WTC11 (cell line): ENCODE measurements around the gene ANTXR2. TPM values are rescaled to one million over a fixed set of nuclear protein-coding genes. Genes with fewer than 3 reads are reported as not detected.

Source experiments
- ATAC-seq: fragments of 200-7000 bp; cut with Tn5 transposase; 2 replicates; pipeline ENCODE4 v1.10.0; 2021; ENCODE audit warnings: mild to moderate bottlenecking, moderate library complexity
- CTCF ChIA-PET: fragments of 300-600 bp; sonication (Branson Sonifier 250); formaldehyde crosslinking; loops from one replicate; lab custom pipeline; 2021; ENCODE audit warnings: antibody characterized with exemption; lab: Charles Lee
- POLR2A ChIA-PET: fragments of 350-600 bp; sonication (Branson Sonifier 250); formaldehyde crosslinking; loops from one replicate; lab custom pipeline; 2021; ENCODE audit warnings: antibody characterized with exemption; lab: Charles Lee
- DNase-seq: peaks from one replicate; pipeline ENCODE4 v3.0.0; 2021; ENCODE audit warnings: low spot score
- H3K27ac Mint-ChIP-seq: 2 replicates; pipeline ENCODE4 v1.8.0; 2021; ENCODE audit warnings: mixed read lengths
- H3K27me3 Mint-ChIP-seq: 2 replicates; pipeline ENCODE4 v1.8.0; 2021; ENCODE audit warnings: low read depth, mild to moderate bottlenecking, moderate library complexity, mixed read lengths
- H3K36me3 Mint-ChIP-seq: 2 replicates; pipeline ENCODE4 v1.8.0; 2021; ENCODE audit warnings: mixed read lengths
- H3K4me1 Mint-ChIP-seq: 2 replicates; pipeline ENCODE4 v1.8.0; 2022; ENCODE audit warnings: mixed read lengths
- H3K4me3 Mint-ChIP-seq: 2 replicates; pipeline ENCODE4 v1.8.0; 2021; ENCODE audit warnings: mild to moderate bottlenecking, moderate library complexity, mixed read lengths
- H3K9me3 Mint-ChIP-seq: 2 replicates; pipeline ENCODE4 v1.8.0; 2021; ENCODE audit warnings: mixed read lengths
- ATF6 ChIP-seq: sonication (generic); formaldehyde crosslinking; IDR thresholded peaks from 2 replicates; pipeline ENCODE4 v1.8.1; 2023; ENCODE audit warnings: mild to moderate bottlenecking, missing genetic modification reagents
- CREM ChIP-seq: sonication (generic); formaldehyde crosslinking; IDR thresholded peaks from 2 replicates; pipeline ENCODE4 v1.8.1; 2022; ENCODE audit warnings: mild to moderate bottlenecking, missing genetic modification reagents, moderate library complexity
- E2F1 ChIP-seq: sonication (generic); formaldehyde crosslinking; IDR thresholded peaks from 2 replicates; pipeline ENCODE4 v1.8.0; 2022; ENCODE audit warnings: mild to moderate bottlenecking, missing genetic modification reagents
- EMX1 ChIP-seq: fragments of 250-450 bp; sonication (Bioruptor Pico); IDR thresholded peaks from 2 replicates; pipeline ENCODE4 v1.8.0; 2021; ENCODE audit warnings: mild to moderate bottlenecking
- FOXK1 ChIP-seq: sonication (generic); formaldehyde crosslinking; IDR thresholded peaks from 2 replicates; pipeline ENCODE4 v1.8.0; 2022; ENCODE audit warnings: mild to moderate bottlenecking, moderate library complexity, missing genetic modification reagents
- FOXP4 ChIP-seq: sonication (generic); formaldehyde crosslinking; IDR thresholded peaks from 2 replicates; pipeline ENCODE4 v1.8.0; 2022; ENCODE audit warnings: mild to moderate bottlenecking, missing genetic modification reagents
- GRHL2 ChIP-seq: fragments of 250-450 bp; sonication (Bioruptor Pico); IDR thresholded peaks from 2 replicates; pipeline ENCODE4 v1.8.0; 2022; ENCODE audit warnings: mild to moderate bottlenecking, moderate library complexity; ENCODE audit not compliant: insufficient replicate concordance, severe bottlenecking
- GTF2I ChIP-seq: fragments of 250-450 bp; sonication (Bioruptor Pico); conservative IDR thresholded peaks from 2 replicates; pipeline ENCODE4 v1.4.0; 2021; ENCODE audit warnings: mild to moderate bottlenecking
- NFATC4 ChIP-seq: fragments of 250-450 bp; sonication (Bioruptor Pico); IDR thresholded peaks from 2 replicates; pipeline ENCODE4 v1.9.0; 2021; ENCODE audit warnings: mild to moderate bottlenecking
- PREB ChIP-seq: sonication (generic); formaldehyde crosslinking; IDR thresholded peaks from 2 replicates; pipeline ENCODE4 v1.8.1; 2022; ENCODE audit warnings: mild to moderate bottlenecking, missing genetic modification reagents, moderate library complexity, borderline replicate concordance
- SMAD3 ChIP-seq: sonication (generic); formaldehyde crosslinking; IDR thresholded peaks from 2 replicates; pipeline ENCODE4 v1.8.0; 2022; ENCODE audit warnings: missing genetic modification reagents, mild to moderate bottlenecking, borderline replicate concordance
- SOX15 ChIP-seq: fragments of 250-450 bp; sonication (Bioruptor Pico); IDR thresholded peaks from 2 replicates; pipeline ENCODE4 v1.9.0; 2021; ENCODE audit warnings: mild to moderate bottlenecking
- TCF7 ChIP-seq: sonication (generic); formaldehyde crosslinking; IDR thresholded peaks from 2 replicates; pipeline ENCODE4 v1.8.0; 2022; ENCODE audit warnings: mild to moderate bottlenecking, low read depth, missing genetic modification reagents, moderate library complexity
- TEAD4 ChIP-seq: sonication (generic); formaldehyde crosslinking; IDR thresholded peaks from 2 replicates; pipeline ENCODE4 v1.8.0; 2022; ENCODE audit warnings: mild to moderate bottlenecking, missing genetic modification reagents
- ZNF219 ChIP-seq: sonication (generic); formaldehyde crosslinking; IDR thresholded peaks from 2 replicates; pipeline ENCODE4 v1.8.0; 2023; ENCODE audit warnings: missing genetic modification reagents, mild to moderate bottlenecking, borderline replicate concordance
- ZNF263 ChIP-seq: sonication (generic); formaldehyde crosslinking; IDR thresholded peaks from 2 replicates; pipeline ENCODE4 v1.8.1; 2022; ENCODE audit warnings: low read depth, mild to moderate bottlenecking, moderate library complexity, missing genetic modification reagents
- ZNF281 ChIP-seq: sonication (generic); formaldehyde crosslinking; IDR thresholded peaks from 2 replicates; pipeline ENCODE4 v1.8.0; 2023; ENCODE audit warnings: mild to moderate bottlenecking, missing genetic modification reagents
- ZNF532 ChIP-seq: fragments of 250-450 bp; sonication (Bioruptor Pico); IDR thresholded peaks from 2 replicates; pipeline ENCODE4 v1.9.0; 2021; ENCODE audit warnings: mild to moderate bottlenecking, borderline replicate concordance
- total RNA-seq: library from RNA; stranded (reverse); gene quantifications from 3 replicates; pipeline ENCODE4 v1.2.3, GENCODE V29; 2021

Gene ANTXR2
- total RNA-seq, 1 experiment from 2014 or later = 9.9 TPM

- Mint-ChIP-seq H3K4me1 (peaks cover 16% of the 10 kb centered on the region), H3K27ac (no peak overlapping the region), H3K9me3 (no peaks in the 10 kb centered on the region), H3K4me3 (no peak overlapping the region), H3K36me3 (no peaks in the 10 kb centered on the region), H3K27me3 (no peaks in the 10 kb centered on the region)
- DNase-seq = no peak
- ATAC-seq = no peak
- ChIA-PET POLR2A (interaction anchor here (0.9 kb wide), 1 partner anchor 12 kb away, joined by 4 read pairs; the partner anchor contains the start of gene ANTXR2), CTCF (no interaction called here)
- TF ChIP-seq CREM (CRISPR knock-in tag) = no peak
- TF ChIP-seq GTF2I (CRISPR knock-in tag) = no peak
- TF ChIP-seq PREB (CRISPR knock-in tag) = no peak
- TF ChIP-seq ZNF219 (CRISPR knock-in tag) = no peak
- TF ChIP-seq GRHL2 = no peak
- TF ChIP-seq ZNF263 (CRISPR knock-in tag) = no peak
Measured at GRCh38 chr4:80060804-80061203, 12.2 kb downstream of the ANTXR2 start.

GRCh38 chr4:80058740-80059139 lies 14.3 kb downstream of the ANTXR2 start:
- Mint-ChIP-seq H3K4me1 (peaks cover 18% of the 10 kb centered on the region), H3K27ac (no peak overlapping the region), H3K36me3 (no peaks in the 10 kb centered on the region), H3K9me3 (no peaks in the 10 kb centered on the region), H3K27me3 (no peaks in the 10 kb centered on the region), H3K4me3 (no peak overlapping the region)
- POLR2A ChIA-PET = no interaction called here
- ATAC-seq = no peak
- DNase-seq = no peak
- CTCF ChIA-PET = interaction anchor here (0.7 kb wide), 1 partner anchor 14 kb away, joined by 3 read pairs; the partner anchor contains the start of gene ANTXR2
- TF ChIP-seq TEAD4 (CRISPR knock-in tag) (no peak), TCF7 (no peak), E2F1 (CRISPR knock-in tag) (no peak), ATF6 (CRISPR knock-in tag) (no peak), ZNF532 (CRISPR knock-in tag) (no peak), FOXK1 (CRISPR knock-in tag) (no peak), FOXP4 (CRISPR knock-in tag) (no peak), ZNF281 (CRISPR knock-in tag) (no peak), SOX15 (CRISPR knock-in tag) (no peak), SMAD3 (CRISPR knock-in tag) (no peak), NFATC4 (CRISPR knock-in tag) (no peak), EMX1 (no peak)
